Loucy (cell line): ENCODE measurements around the gene PCCA.

Experiments used
- CTCF ChIP-seq: fragments of 200-600 bp; sonication (generic); conservative IDR thresholded peaks from 2 replicates; pipeline ENCODE4 v1.5.1; 2014; ENCODE audit warnings: mild to moderate bottlenecking, antibody characterized with exemption, low read length
- EZH2phosphoT487 ChIP-seq: fragments of 200-600 bp; IDR thresholded peaks from 2 replicates; pipeline ENCODE4 v1.6.1; 2018; ENCODE audit warnings: antibody characterized with exemption, mild to moderate bottlenecking, moderate library complexity, borderline replicate concordance

- no peak for TF ChIP-seq CTCF
- TF ChIP-seq EZH2phosphoT487 = no peak
These were observed 305.3 kb downstream of the PCCA start for GRCh38 chr13:100394005-100394695.
